Neural crest cell (in vitro differentiated cells): ENCODE data around the gene TSACC. TPM values are rescaled to one million over a fixed set of nuclear protein-coding genes. Genes with fewer than 3 reads are reported as not detected.
"Not testable (repeated sequence)": the region's sequence is repeated elsewhere in the genome, so short reads cannot be mapped to it uniquely, and the experiment has no call there.

Source experiments
- DNase-seq: peaks from one replicate; pipeline ENCODE4 v3.0.0; 2021; ENCODE audit warnings: low read depth, mixed read lengths, low spot score
- H3K27ac Mint-ChIP-seq: one replicate; pipeline ENCODE4 v1.8.0; 2021; ENCODE audit warnings: mild to moderate bottlenecking, mixed read lengths; ENCODE audit not compliant: unreplicated experiment
- H3K27me3 Mint-ChIP-seq: 2 replicates; pipeline ENCODE4 v1.8.0; 2021; ENCODE audit warnings: low read depth, mild to moderate bottlenecking, mixed read lengths
- H3K36me3 Mint-ChIP-seq: 2 replicates; pipeline ENCODE4 v1.8.0; 2021; ENCODE audit warnings: low read depth, mild to moderate bottlenecking, mixed read lengths
- H3K4me1 Mint-ChIP-seq: 2 replicates; pipeline ENCODE4 v1.8.0; 2021; ENCODE audit warnings: mixed read lengths
- H3K4me3 Mint-ChIP-seq: one replicate; pipeline ENCODE4 v1.8.0; 2021; ENCODE audit warnings: mild to moderate bottlenecking, mixed read lengths
- H3K9me3 Mint-ChIP-seq: 2 replicates; pipeline ENCODE4 v1.8.0; 2021; ENCODE audit warnings: mixed read lengths
- CTCF ChIP-seq: fragments of 200-600 bp; sonication (generic); conservative IDR thresholded peaks from 2 replicates; pipeline ENCODE4 v1.5.0; 2021; ENCODE audit warnings: antibody characterized with exemption, mild to moderate bottlenecking
- total RNA-seq: library from RNA; stranded (reverse); gene quantifications from 2 replicates; pipeline ENCODE4 v1.2.1, GENCODE V29; 2021

Gene TSACC
- total RNA-seq, 1 donor from 2014 or later = 1.0 TPM

GRCh38 chr1:156337052-156337887 lies 1.1 kb upstream of the TSACC start:
- TF ChIP-seq CTCF = no peak
- no peaks in the 10 kb centered on the region for H3K27me3 Mint-ChIP-seq
- H3K36me3 Mint-ChIP-seq = peaks cover 11% of the 10 kb centered on the region
- H3K4me3 Mint-ChIP-seq = peak overlapping the region; percentile 98
- H3K27ac Mint-ChIP-seq = peak overlapping the region; percentile 85
- no peaks in the 10 kb centered on the region for H3K9me3 Mint-ChIP-seq
- peaks cover 37% of the 10 kb centered on the region for H3K4me1 Mint-ChIP-seq
- DNase-seq = no peak

- H3K36me3 Mint-ChIP-seq = peaks cover 11% of the 10 kb centered on the region
Observed at GRCh38 chr1:156337888-156338179, 492 bp upstream of the TSACC start.

GRCh38 chr1:156342166-156342955 lies 4.0 kb downstream of the TSACC start:
- H3K9me3 Mint-ChIP-seq = no peaks in the 10 kb centered on the region
- H3K27me3 Mint-ChIP-seq = peaks cover 24% of the 10 kb centered on the region

More at GRCh38 chr1:156337888-156338179, 492 bp upstream of the TSACC start:
- no peaks in the 10 kb centered on the region for H3K9me3 Mint-ChIP-seq
- peaks cover 40% of the 10 kb centered on the region for H3K4me1 Mint-ChIP-seq
- no peak for DNase-seq
- no peaks in the 10 kb centered on the region for H3K27me3 Mint-ChIP-seq
- peak overlapping the region; percentile 98 for H3K4me3 Mint-ChIP-seq
- no peak for TF ChIP-seq CTCF
- H3K27ac Mint-ChIP-seq = peak overlapping the region; percentile 85

GRCh38 chr1:156344409-156344808 lies 6.1 kb downstream of the TSACC start:
- Mint-ChIP-seq H3K36me3 (no peaks in the 10 kb centered on the region), H3K4me1 (peaks cover 4% of the 10 kb centered on the region)
- DNase-seq = no peak

More at GRCh38 chr1:156342166-156342955, 4.0 kb downstream of the TSACC start:
- Mint-ChIP-seq H3K36me3 (no peaks in the 10 kb centered on the region), H3K4me3 (no peak overlapping the region), H3K4me1 (peaks cover 15% of the 10 kb centered on the region), H3K27ac (no peak overlapping the region)
- no peak for TF ChIP-seq CTCF
- no peak for DNase-seq

GRCh38 chr1:156346035-156346434 lies 7.7 kb downstream of the TSACC start:
- H3K36me3 Mint-ChIP-seq, H3K9me3 Mint-ChIP-seq, H3K4me3 Mint-ChIP-seq, DNase-seq, H3K27ac Mint-ChIP-seq, H3K4me1 Mint-ChIP-seq: not testable (repeated sequence)
- peaks cover 53% of the 10 kb centered on the region for H3K27me3 Mint-ChIP-seq

More at GRCh38 chr1:156344409-156344808, 6.1 kb downstream of the TSACC start:
- H3K9me3 Mint-ChIP-seq = no peaks in the 10 kb centered on the region
- no peak overlapping the region for H3K4me3 Mint-ChIP-seq
- peaks cover 40% of the 10 kb centered on the region for H3K27me3 Mint-ChIP-seq
- TF ChIP-seq CTCF = no peak
- no peak overlapping the region for H3K27ac Mint-ChIP-seq

GRCh38 chr1:156346636-156347035 lies 8.3 kb downstream of the TSACC start:
- H3K36me3 Mint-ChIP-seq = no peaks in the 10 kb centered on the region
- H3K9me3 Mint-ChIP-seq = no peaks in the 10 kb centered on the region
- peaks cover 4% of the 10 kb centered on the region for H3K4me1 Mint-ChIP-seq
- H3K27me3 Mint-ChIP-seq = peaks cover 59% of the 10 kb centered on the region
- TF ChIP-seq CTCF = no peak
- no peak overlapping the region for H3K4me3 Mint-ChIP-seq
- no peak overlapping the region for H3K27ac Mint-ChIP-seq
- no peak for DNase-seq
